Spleen (tissue), 7 donors: ENCODE data around the gene CALR3.

Experiments
- POLR2A ChIP-seq, 3 donors: fragments of 450-650 bp; IDR thresholded peaks; one replicate each; pipeline ENCODE4 v1.5.1; 2017; ENCODE audit warnings: antibody characterized with exemption in 3 of 3, mild to moderate bottlenecking in 1 of 3
- POLR2AphosphoS5 ChIP-seq, 3 donors: sonication (generic); formaldehyde crosslinking; IDR thresholded peaks; one replicate each; pipeline ENCODE4 v1.5.1; 2017; ENCODE audit warnings: antibody characterized with exemption in 3 of 3
- TF ChIP-seq, protein P1 (sequence below), 11 experiments: fragments of 200-600 bp in 7 of 11; fragments of 450-650 bp in 4 of 11; sonication (generic) in 4 of 11; IDR thresholded peaks in 8 of 11; conservative IDR thresholded peaks in 3 of 11; 1 replicate in 7 of 11; 2 replicates in 4 of 11; pipeline versions ENCODE4 v1.4.0 to v1.8.0; 2016 to 2021; ENCODE audit warnings: antibody characterized with exemption in 11 of 11, inconsistent platforms in 4 of 11, mild to moderate bottlenecking in 1 of 11
- donor health status: DM: no; HTN: no; CAD: no; lungs with moderate emphysema.
- donor health status: DM: no; HTN: no; CAD: no.
- donor health status: DM: no; HTN: no; CAD: no.

DNA sequence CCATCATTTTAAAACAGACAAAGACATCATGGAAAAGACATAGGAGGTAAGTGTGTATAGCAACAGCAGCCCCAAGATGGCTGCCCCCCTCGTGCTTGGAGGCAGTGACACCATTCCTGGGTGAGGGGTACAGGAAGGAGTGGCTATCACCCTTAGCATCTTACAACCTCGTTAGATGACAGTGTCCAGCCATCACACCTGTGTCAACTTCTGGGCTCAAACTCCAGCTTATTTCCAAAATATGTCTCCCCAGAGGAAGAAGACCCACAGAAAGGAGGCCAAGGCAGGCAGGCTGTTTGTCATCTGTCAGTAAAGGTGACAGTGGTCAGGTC, 51.7 kb downstream of the CALR3 start:
- no peak for TF ChIP-seq POLR2AphosphoS5 (IDR thresholded peaks at IDR 0.05)
- no peak for TF ChIP-seq POLR2A (IDR thresholded peaks at IDR 0.05)
- TF ChIP-seq, protein P1, sequence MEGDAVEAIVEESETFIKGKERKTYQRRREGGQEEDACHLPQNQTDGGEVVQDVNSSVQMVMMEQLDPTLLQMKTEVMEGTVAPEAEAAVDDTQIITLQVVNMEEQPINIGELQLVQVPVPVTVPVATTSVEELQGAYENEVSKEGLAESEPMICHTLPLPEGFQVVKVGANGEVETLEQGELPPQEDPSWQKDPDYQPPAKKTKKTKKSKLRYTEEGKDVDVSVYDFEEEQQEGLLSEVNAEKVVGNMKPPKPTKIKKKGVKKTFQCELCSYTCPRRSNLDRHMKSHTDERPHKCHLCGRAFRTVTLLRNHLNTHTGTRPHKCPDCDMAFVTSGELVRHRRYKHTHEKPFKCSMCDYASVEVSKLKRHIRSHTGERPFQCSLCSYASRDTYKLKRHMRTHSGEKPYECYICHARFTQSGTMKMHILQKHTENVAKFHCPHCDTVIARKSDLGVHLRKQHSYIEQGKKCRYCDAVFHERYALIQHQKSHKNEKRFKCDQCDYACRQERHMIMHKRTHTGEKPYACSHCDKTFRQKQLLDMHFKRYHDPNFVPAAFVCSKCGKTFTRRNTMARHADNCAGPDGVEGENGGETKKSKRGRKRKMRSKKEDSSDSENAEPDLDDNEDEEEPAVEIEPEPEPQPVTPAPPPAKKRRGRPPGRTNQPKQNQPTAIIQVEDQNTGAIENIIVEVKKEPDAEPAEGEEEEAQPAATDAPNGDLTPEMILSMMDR (IDR thresholded peaks at IDR 0.05 in 8 of 11, conservative IDR thresholded peaks at IDR 0.05 in 3 of 11), result no peak
